Lower lobe of right lung (tissue), 2 donors: ENCODE results near the gene ADCY3. TPM values are rescaled to one million over a fixed set of nuclear protein-coding genes. Genes with fewer than 3 reads are reported as not detected.
"Not testable (repeated sequence)": the region's sequence is repeated elsewhere in the genome, so short reads cannot be mapped to it uniquely, and the experiment has no call there.

Experiments used
- ATAC-seq, 2 donors: fragments of 200-7000 bp; cut with Tn5 transposase; one replicate each; pipeline ENCODE4 v1.9.1; 2020 to 2022; ENCODE audit warnings: mild to moderate bottlenecking in 2 of 2, moderate library complexity in 2 of 2
- DNase-seq: peaks from one replicate; pipeline ENCODE4 v3.0.0-alpha.2; 2020
- H3K27ac ChIP-seq: fragments of 200-600 bp; one replicate; pipeline ENCODE4 v1.8.0; 2022
- H3K27me3 ChIP-seq: fragments of 200-600 bp; one replicate; pipeline ENCODE4 v1.8.0; 2022; ENCODE audit warnings: low read depth
- H3K36me3 ChIP-seq: fragments of 200-600 bp; one replicate; pipeline ENCODE4 v1.8.0; 2022; ENCODE audit warnings: mild to moderate bottlenecking
- H3K4me1 ChIP-seq: fragments of 200-600 bp; one replicate; pipeline ENCODE4 v1.8.0; 2022
- H3K4me3 ChIP-seq: fragments of 200-600 bp; one replicate; pipeline ENCODE4 v1.8.0; 2022; ENCODE audit warnings: mild to moderate bottlenecking
- H3K9me3 ChIP-seq: fragments of 200-600 bp; one replicate; pipeline ENCODE4 v1.8.0; 2022
- CTCF ChIP-seq: fragments of 200-600 bp; IDR thresholded peaks from one replicate; pipeline ENCODE4 v1.8.0; 2022; ENCODE audit warnings: antibody characterized with exemption, mild to moderate bottlenecking
- intact Hi-C: fragments of 100-400 bp; cut with DNase I; formaldehyde crosslinking; loops from one replicate; pipeline ENCODE4 v1.11.0; 2022
- total RNA-seq: library from RNA; stranded (reverse); fragmentation: NEBNext Ultra II Directional; extraction: Animal tissue kit (Norgen Biotek cat#: 25700); gene quantifications from one replicate; pipeline ENCODE4 v1.2.1, GENCODE V29; 2021
- donor health status: DM: no; HTN: yes; CAD: no; lungs with severe emphysema.

Gene ADCY3
- total RNA-seq, 1 donor from 2014 or later, result 36.1 TPM

- DNase-seq, result no peak
- peaks cover 29% of the 10 kb centered on the region for H3K36me3 ChIP-seq
- ATAC-seq, result no peak
- no peak overlapping the region for H3K4me3 ChIP-seq
- no peaks in the 10 kb centered on the region for H3K4me1 ChIP-seq
- no peaks in the 10 kb centered on the region for H3K9me3 ChIP-seq
- no peak for TF ChIP-seq CTCF
- H3K27ac ChIP-seq, result no peak overlapping the region
- intact Hi-C loops, result no loop called here
- no peaks in the 10 kb centered on the region for H3K27me3 ChIP-seq
Observed at GRCh38 chr2:24815171-24815570, 104.9 kb downstream of the ADCY3 start.

- H3K36me3 ChIP-seq, result peaks cover 26% of the 10 kb centered on the region
- intact Hi-C loops, result no loop called here
- H3K9me3 ChIP-seq, result no peaks in the 10 kb centered on the region
- DNase-seq (no peak), ATAC-seq (no peak)
- no peak overlapping the region for H3K4me3 ChIP-seq
- no peak for TF ChIP-seq CTCF
- H3K4me1 ChIP-seq, result no peaks in the 10 kb centered on the region
- no peaks in the 10 kb centered on the region for H3K27me3 ChIP-seq
- no peak overlapping the region for H3K27ac ChIP-seq
Observed at GRCh38 chr2:24814516-24814915, 105.5 kb downstream of the ADCY3 start.

- DNase-seq (no peak), ATAC-seq (no peak)
- no peaks in the 10 kb centered on the region for H3K4me1 ChIP-seq
- intact Hi-C loops, result no loop called here
- H3K36me3 ChIP-seq, result peaks cover 18% of the 10 kb centered on the region
- H3K9me3 ChIP-seq, result no peaks in the 10 kb centered on the region
- TF ChIP-seq CTCF, result no peak
- H3K27ac ChIP-seq, result no peak overlapping the region
- no peaks in the 10 kb centered on the region for H3K27me3 ChIP-seq
- H3K4me3 ChIP-seq, result no peak overlapping the region
Observed at GRCh38 chr2:24813691-24814137, 106.3 kb downstream of the ADCY3 start.

- no peak overlapping the region for H3K27ac ChIP-seq
- intact Hi-C loops, result no loop called here
- H3K27me3 ChIP-seq, result no peaks in the 10 kb centered on the region
- ATAC-seq (no peak), DNase-seq (no peak)
- no peak for TF ChIP-seq CTCF
- no peak overlapping the region for H3K4me3 ChIP-seq
- no peaks in the 10 kb centered on the region for H3K4me1 ChIP-seq
- H3K9me3 ChIP-seq, result no peaks in the 10 kb centered on the region
- H3K36me3 ChIP-seq, result no peaks in the 10 kb centered on the region
Observed at GRCh38 chr2:24809316-24810007, 110.6 kb downstream of the ADCY3 start.

GRCh38 chr2:24806661-24807036 lies 113.4 kb downstream of the ADCY3 start:
- H3K4me1 ChIP-seq, result no peaks in the 10 kb centered on the region
- H3K27me3 ChIP-seq, result no peaks in the 10 kb centered on the region
- no peak for TF ChIP-seq CTCF
- H3K36me3 ChIP-seq, result no peaks in the 10 kb centered on the region
- H3K4me3 ChIP-seq, result no peak overlapping the region
- DNase-seq (no peak), ATAC-seq (no peak)
- intact Hi-C loops, result no loop called here
- no peaks in the 10 kb centered on the region for H3K9me3 ChIP-seq
- no peak overlapping the region for H3K27ac ChIP-seq

- H3K36me3 ChIP-seq, ATAC-seq, intact Hi-C loops, H3K27me3 ChIP-seq, H3K4me1 ChIP-seq, H3K4me3 ChIP-seq, DNase-seq, H3K27ac ChIP-seq, H3K9me3 ChIP-seq: not testable (repeated sequence)
Observed at GRCh38 chr2:24805811-24806660, 114.0 kb downstream of the ADCY3 start.

- H3K36me3 ChIP-seq, intact Hi-C loops, H3K4me3 ChIP-seq, H3K27ac ChIP-seq, H3K4me1 ChIP-seq, ATAC-seq, DNase-seq, H3K9me3 ChIP-seq, H3K27me3 ChIP-seq: not testable (repeated sequence)
Observed at GRCh38 chr2:24800487-24800886, 119.5 kb downstream of the ADCY3 start.
